T-cell (primary cell): ENCODE results near the gene SMARCB1. TPM values are rescaled to one million over a fixed set of nuclear protein-coding genes. Genes with fewer than 3 reads are reported as not detected.

ENCODE experiments used
- ATAC-seq, 4 experiments: fragments of 200-7000 bp in 3 of 4; fragments of 150-1000 bp in 1 of 4; cut with Tn5 transposase; replicated peaks in 1 of 4; 1 replicate in 3 of 4; 2 replicates in 1 of 4; pipeline ENCODE4 v1.10.0; 2021; ENCODE audit warnings: moderate library complexity in 3 of 4, mild to moderate bottlenecking in 2 of 4, moderate number of reproducible peaks in 1 of 4
- CTCF ChIA-PET, 2 donors: fragments of 300-600 bp; sonication (Branson Sonifier 250); formaldehyde crosslinking; loops; one replicate each; lab custom pipeline; 2022; ENCODE audit warnings: antibody characterized with exemption in 2 of 2; lab: Charles Lee
- POLR2A ChIA-PET, 2 donors: fragments of 300-600 bp; sonication (Branson Sonifier 250); formaldehyde crosslinking; loops; one replicate each; lab custom pipeline; 2022; ENCODE audit warnings: antibody characterized with exemption in 2 of 2; lab: Charles Lee
- DNase-seq, 35 experiments: peaks; one replicate each; pipeline versions ENCODE4 v3.0.0 to v3.0.0-alpha.2; 2013 to 2023
- H3K27ac ChIP-seq: one replicate; pipeline ENCODE4 v1.5.1; 2013; ENCODE audit warnings: low read length
- H3K27me3 ChIP-seq, 2 experiments: replicated peaks in 1 of 2; 1 replicate in 1 of 2; 2 replicates in 1 of 2; pipeline versions ENCODE4 v1.6.1 to v1.7.0; 2013; ENCODE audit warnings: low read length in 1 of 2, mixed read lengths in 1 of 2; ENCODE audit not compliant: control insufficient read depth in 2 of 2, insufficient read depth in 2 of 2; ENCODE audit errors: extremely low read depth in 1 of 2
- H3K36me3 ChIP-seq, 2 donors: 1 replicate in 1 of 2; 2 replicates in 1 of 2; pipeline versions ENCODE4 v1.6.1 to v1.7.0; 2013; ENCODE audit warnings: low read length in 1 of 2; ENCODE audit not compliant: control insufficient read depth in 2 of 2, insufficient read depth in 1 of 2; ENCODE audit errors: extremely low read depth in 1 of 2
- H3K4me1 ChIP-seq, 2 experiments: 1 replicate in 1 of 2; 2 replicates in 1 of 2; pipeline versions ENCODE4 v1.6.1 to v1.7.0; 2013; ENCODE audit warnings: low read length in 2 of 2, mixed read lengths in 1 of 2; ENCODE audit not compliant: insufficient read depth in 2 of 2, control insufficient read depth in 1 of 2; ENCODE audit errors: extremely low read depth in 1 of 2
- H3K4me3 ChIP-seq, 2 donors: 1 replicate in 1 of 2; 2 replicates in 1 of 2; pipeline versions ENCODE4 v1.5.1 to v1.7.0; 2013; ENCODE audit warnings: mild to moderate bottlenecking in 2 of 2, low read length in 1 of 2, moderate library complexity in 1 of 2; ENCODE audit not compliant: control insufficient read depth in 1 of 2; ENCODE audit errors: extremely low read depth in 1 of 2
- H3K9me3 ChIP-seq: 2 replicates; pipeline ENCODE4 v1.7.0; 2013
- H3K27ac Mint-ChIP-seq, 2 donors: one replicate each; pipeline ENCODE4 v1.8.0; 2020 to 2021; ENCODE audit warnings: mild to moderate bottlenecking in 2 of 2, mixed read lengths in 2 of 2
- H3K27me3 Mint-ChIP-seq, 2 donors: one replicate each; pipeline ENCODE4 v1.8.0; 2021 to 2022; ENCODE audit warnings: mixed read lengths in 2 of 2
- H3K36me3 Mint-ChIP-seq: one replicate; pipeline ENCODE4 v1.8.0; 2021; ENCODE audit warnings: mixed read lengths
- H3K4me1 Mint-ChIP-seq, 3 donors: one replicate each; pipeline ENCODE4 v1.8.0; 2020 to 2022; ENCODE audit warnings: mixed read lengths in 3 of 3, mild to moderate bottlenecking in 1 of 3
- H3K4me3 Mint-ChIP-seq, 3 donors: one replicate each; pipeline ENCODE4 v1.8.0; 2020 to 2022; ENCODE audit warnings: mild to moderate bottlenecking in 3 of 3, mixed read lengths in 3 of 3, moderate library complexity in 3 of 3
- H3K9me3 Mint-ChIP-seq, 3 donors: one replicate each; pipeline ENCODE4 v1.8.0; 2020 to 2022; ENCODE audit warnings: mixed read lengths in 3 of 3
- WGBS: methylation state at CpG from one replicate; pipeline ENCODE4 v1.1.5; 2013; ENCODE audit warnings: missing lambda C conversion rate; ENCODE audit not compliant: insufficient coverage; 5-methylcytosine and 5-hydroxymethylcytosine counted together
- total RNA-seq, 35 experiments: library from RNA in 6 of 35; stranded (reverse) in 6 of 35; fragments of 120-200 nt in 1 of 35; gene quantifications; one replicate each; pipeline versions ENCODE4 v1.2.1 to v1.2.4 and lab custom pipeline; 2013 to 2026

SMARCB1 gene
- total RNA-seq, 5 donors from 2014 or later (not counting 1 experiment from before 2014, with no cell fraction given) = 50.2 to 57.7 (median 54.3) TPM

GRCh38 chr22:23752090-23752691, 34.6 kb upstream of the SMARCB1 start:
- Histone ChIP-seq H3K36me3 (no peaks in the 10 kb centered on the region), H3K4me3 (no peak overlapping the region), H3K27ac (no peak overlapping the region), H3K4me1 (peaks cover 7 to 19% of the 10 kb centered on the region in 2 experiments), H3K27me3 (peaks cover 0 to 2% of the 10 kb centered on the region in 2 experiments), H3K9me3 (no peaks in the 10 kb centered on the region)
- Mint-ChIP-seq H3K27ac (peak overlapping the region; percentile 64 to 74), H3K4me3 (peak overlapping the region; percentile 77 to 78 (median 77)), H3K36me3 (no peaks in the 10 kb centered on the region), H3K27me3 (no peaks in the 10 kb centered on the region), H3K4me1 (peaks cover 9 to 21% (median 13%) of the 10 kb centered on the region in 3 donors), H3K9me3 (no peaks in the 10 kb centered on the region)
- DNase-seq (peak in 1 of 35 experiments; percentile 28), ATAC-seq (no peak)
- WGBS = 67% methylated on average over 7 of the region's 9 CpGs
- POLR2A ChIA-PET = no interaction called here
- CTCF ChIA-PET = interaction anchor here in 1 of 2 donors (0.6 kb wide), 1 partner anchor 15 kb away, joined by 5 read pairs; the partner anchor contains the start of gene CHCHD10

- DNase-seq (no peak), ATAC-seq (no peak)
- Histone ChIP-seq H3K27me3 (peaks cover 0 to 2% of the 10 kb centered on the region in 2 experiments), H3K36me3 (no peaks in the 10 kb centered on the region), H3K4me3 (no peak overlapping the region), H3K27ac (no peak overlapping the region), H3K4me1 (peaks cover 7 to 19% of the 10 kb centered on the region in 2 experiments), H3K9me3 (no peaks in the 10 kb centered on the region)
- Mint-ChIP-seq H3K9me3 (no peaks in the 10 kb centered on the region), H3K36me3 (no peaks in the 10 kb centered on the region), H3K4me1 (peaks cover 9 to 21% (median 13%) of the 10 kb centered on the region in 3 donors), H3K27me3 (no peaks in the 10 kb centered on the region), H3K27ac (peak overlapping the region in 1 of 2 donors; percentile 63), H3K4me3 (peak overlapping the region; percentile 49 to 78 (median 77))
- ChIA-PET POLR2A (no interaction called here), CTCF (no interaction called here)
- WGBS = 98% methylated on average over 16 of the region's 16 CpGs
These were observed 34.0 kb upstream of the SMARCB1 start for GRCh38 chr22:23752750-23753149.

- peak overlapping the region in 2 of 3 donors; percentile 39 to 50 for H3K4me3 Mint-ChIP-seq
- POLR2A ChIA-PET = no interaction called here
- H3K27ac Mint-ChIP-seq = no peak overlapping the region
- H3K36me3 ChIP-seq = no peaks in the 10 kb centered on the region
- WGBS = 60% methylated on average over 2 of the region's 2 CpGs
- peaks cover 7 to 19% of the 10 kb centered on the region in 2 experiments for H3K4me1 ChIP-seq
- H3K27me3 ChIP-seq = peaks cover 0 to 2% of the 10 kb centered on the region in 2 experiments
- no peak overlapping the region for H3K4me3 ChIP-seq
- no peak for DNase-seq
- peaks cover 9 to 21% (median 13%) of the 10 kb centered on the region in 3 donors for H3K4me1 Mint-ChIP-seq
- CTCF ChIA-PET = interaction anchor here in 1 of 2 donors (0.6 kb wide), 1 partner anchor 30 kb away, joined by 3 read pairs; no protein-coding TSS in a partner anchor
- ATAC-seq = no peak
- no peaks in the 10 kb centered on the region for H3K27me3 Mint-ChIP-seq
- H3K36me3 Mint-ChIP-seq = no peaks in the 10 kb centered on the region
- H3K9me3 Mint-ChIP-seq = no peaks in the 10 kb centered on the region
- no peaks in the 10 kb centered on the region for H3K9me3 ChIP-seq
- H3K27ac ChIP-seq = no peak overlapping the region
These were observed 33.4 kb upstream of the SMARCB1 start for GRCh38 chr22:23753385-23753784.

- peaks cover 7 to 19% of the 10 kb centered on the region in 2 experiments for H3K4me1 ChIP-seq
- Mint-ChIP-seq H3K27ac (no peak within 1 kb of the TSS), H3K4me1 (peaks cover 9 to 21% (median 13%) of the 10 kb centered on the region in 3 donors), H3K36me3 (no peaks in the 10 kb centered on the region), H3K27me3 (no peaks in the 10 kb centered on the region), H3K4me3 (peak within 1 kb of the TSS in 2 of 3 donors; percentile 39 to 50), H3K9me3 (no peaks in the 10 kb centered on the region)
- 88% methylated on average over 6 of the region's 14 CpGs for WGBS
- ChIA-PET CTCF (no interaction called here), POLR2A (no interaction called here)
- no peak for ATAC-seq
- H3K36me3 ChIP-seq = no peaks in the 10 kb centered on the region
- no peak within 1 kb of the TSS for H3K27ac ChIP-seq
- H3K27me3 ChIP-seq = peaks cover 0 to 2% of the 10 kb centered on the region in 2 experiments
- no peak within 1 kb of the TSS for H3K4me3 ChIP-seq
- no peak for DNase-seq
- no peaks in the 10 kb centered on the region for H3K9me3 ChIP-seq
These were observed 32.4 kb upstream of the SMARCB1 start, which contains the start of gene VPREB3 for GRCh38 chr22:23754220-23754919. Gene VPREB3, minus strand, starts transcription at chr22:23754425. Its CDS starts 62 bp downstream, at chr22:23754363.

GRCh38 chr22:23754980-23755636, 31.7 kb upstream of the SMARCB1 start:
- Histone ChIP-seq H3K27ac (no peak overlapping the region), H3K27me3 (peaks cover 0 to 2% of the 10 kb centered on the region in 2 experiments), H3K4me1 (peaks cover 7 to 15% of the 10 kb centered on the region in 2 experiments), H3K4me3 (no peak overlapping the region), H3K36me3 (no peaks in the 10 kb centered on the region), H3K9me3 (no peaks in the 10 kb centered on the region)
- DNase-seq (no peak), ATAC-seq (no peak)
- Mint-ChIP-seq H3K27me3 (no peaks in the 10 kb centered on the region), H3K4me1 (peaks cover 6 to 15% (median 7%) of the 10 kb centered on the region in 3 donors), H3K36me3 (no peaks in the 10 kb centered on the region), H3K27ac (no peak overlapping the region), H3K4me3 (no peak overlapping the region), H3K9me3 (no peaks in the 10 kb centered on the region)
- ChIA-PET POLR2A (interaction anchor here in 1 of 2 donors (0.7 kb wide), 1 partner anchor 15 kb away, joined by 3 read pairs; no protein-coding TSS in a partner anchor), CTCF (no interaction called here)
- WGBS = 97% methylated on average over 3 of the region's 6 CpGs

GRCh38 chr22:23755711-23756110, 31.1 kb upstream of the SMARCB1 start:
- Histone ChIP-seq H3K27me3 (peaks cover 0 to 2% of the 10 kb centered on the region in 2 experiments), H3K9me3 (no peaks in the 10 kb centered on the region), H3K4me1 (peaks cover 5 to 9% of the 10 kb centered on the region in 2 experiments), H3K27ac (no peak overlapping the region), H3K36me3 (no peaks in the 10 kb centered on the region), H3K4me3 (no peak overlapping the region)
- ChIA-PET CTCF (no interaction called here), POLR2A (interaction anchor here in 1 of 2 donors (0.7 kb wide), 1 partner anchor 14 kb away, joined by 3 read pairs; no protein-coding TSS in a partner anchor)
- H3K4me1 Mint-ChIP-seq = peaks cover 0 to 10% (median under 1%) of the 10 kb centered on the region in 3 donors
- no peaks in the 10 kb centered on the region for H3K36me3 Mint-ChIP-seq
- H3K4me3 Mint-ChIP-seq = no peak overlapping the region
- H3K9me3 Mint-ChIP-seq = no peaks in the 10 kb centered on the region
- H3K27ac Mint-ChIP-seq = no peak overlapping the region
- DNase-seq (no peak), ATAC-seq (no peak)
- no peaks in the 10 kb centered on the region for H3K27me3 Mint-ChIP-seq
- 88% methylated on average over 5 of the region's 8 CpGs for WGBS
